Activated CD4-positive, alpha-beta memory T cell treated with anti-CD3 and anti-CD28 coated beads, Interleukin-2, amount 10 ng/mL, durations not matched to agents 7 days and 5 days (primary cell): Measurements from ENCODE around the gene CCL1. TPM values are rescaled to one million over a fixed set of nuclear protein-coding genes. Genes with fewer than 3 reads are reported as not detected.

Experiments
- CTCF ChIA-PET: fragments of 350-600 bp; sonication (Branson Sonifier 250); formaldehyde crosslinking; loops from one replicate; lab custom pipeline; 2021; ENCODE audit warnings: antibody characterized with exemption, inconsistent platforms; lab: Charles Lee
- POLR2A ChIA-PET: fragments of 350-600 bp; sonication (Branson Sonifier 250); formaldehyde crosslinking; loops from one replicate; lab custom pipeline; 2021; ENCODE audit warnings: antibody characterized with exemption; lab: Charles Lee
- DNase-seq: peaks from one replicate; pipeline ENCODE4 v3.0.0-alpha.2; 2020
- H3K27ac Mint-ChIP-seq: one replicate; pipeline ENCODE4 v1.8.0; 2021; ENCODE audit warnings: mild to moderate bottlenecking, mixed read lengths
- H3K27me3 Mint-ChIP-seq: one replicate; pipeline ENCODE4 v1.8.0; 2021; ENCODE audit warnings: mixed read lengths
- H3K36me3 Mint-ChIP-seq: one replicate; pipeline ENCODE4 v1.8.0; 2021; ENCODE audit warnings: low read depth, mixed read lengths
- H3K4me1 Mint-ChIP-seq: one replicate; pipeline ENCODE4 v1.8.0; 2021; ENCODE audit warnings: mixed read lengths
- H3K4me3 Mint-ChIP-seq: one replicate; pipeline ENCODE4 v1.8.0; 2021; ENCODE audit warnings: mild to moderate bottlenecking, mixed read lengths
- H3K9me3 Mint-ChIP-seq: one replicate; pipeline ENCODE4 v1.8.0; 2021; ENCODE audit warnings: mixed read lengths
- total RNA-seq, 2 experiments: library from RNA; stranded (reverse); gene quantifications; one replicate each; pipeline ENCODE4 v1.2.3, GENCODE V29; 2021

The CCL1 gene
- total RNA-seq, 2 experiments from 2014 or later: 4.8 to 6.8 TPM

- Mint-ChIP-seq H3K27me3 (peaks cover 9% of the 10 kb centered on the region), H3K4me3 (no peak overlapping the region), H3K4me1 (peaks cover 74% of the 10 kb centered on the region), H3K9me3 (no peaks in the 10 kb centered on the region), H3K36me3 (no peaks in the 10 kb centered on the region), H3K27ac (peak overlapping the region; percentile 68)
- POLR2A ChIA-PET: interaction anchor here (0.9 to 1.0 kb wide), 2 partner anchors 15 to 16 kb away, joined by 3 read pairs; no protein-coding TSS in a partner anchor
- CTCF ChIA-PET: interaction anchor here (0.8 to 1.0 kb wide), 2 partner anchors 18 to 20 kb away, joined by 3 read pairs; no protein-coding TSS in a partner anchor
- DNase-seq: no peak
Measured at GRCh38 chr17:34379868-34380267, 16.8 kb upstream of the CCL1 start.

- H3K4me3 Mint-ChIP-seq: peak overlapping the region; percentile 44
- DNase-seq: peak; percentile 50
- H3K36me3 Mint-ChIP-seq: no peaks in the 10 kb centered on the region
- H3K9me3 Mint-ChIP-seq: no peaks in the 10 kb centered on the region
- POLR2A ChIA-PET: interaction anchor here (1.0 kb wide), 1 partner anchor 17 kb away, joined by 3 read pairs; no protein-coding TSS in a partner anchor
- H3K27ac Mint-ChIP-seq: peak overlapping the region; percentile 68
- H3K27me3 Mint-ChIP-seq: peaks cover 14% of the 10 kb centered on the region
- CTCF ChIA-PET: interaction anchor here (1.0 to 4.6 kb wide), 4 partner anchors 17 to 58 kb away, joined by 3 to 30 read pairs (median 9); partner anchors contain the start of gene CCL1
- H3K4me1 Mint-ChIP-seq: peaks cover 63% of the 10 kb centered on the region
Measured at GRCh38 chr17:34378664-34379101, 15.7 kb upstream of the CCL1 start.

GRCh38 chr17:34377078-34377823, 14.2 kb upstream of the CCL1 start:
- no peaks in the 10 kb centered on the region for H3K36me3 Mint-ChIP-seq
- ChIA-PET CTCF (interaction anchor here (0.5 to 4.6 kb wide), 5 partner anchors 12 to 1158 kb away, joined by 3 to 30 read pairs (median 3); partner anchors contain the start of gene CCL1), POLR2A (interaction anchor here (0.9 kb wide), 1 partner anchor 9 kb away, joined by 4 read pairs; no protein-coding TSS in a partner anchor)
- H3K4me3 Mint-ChIP-seq: no peak overlapping the region
- H3K27me3 Mint-ChIP-seq: peaks cover 16% of the 10 kb centered on the region
- no peak overlapping the region for H3K27ac Mint-ChIP-seq
- H3K9me3 Mint-ChIP-seq: no peaks in the 10 kb centered on the region
- no peak for DNase-seq
- peaks cover 48% of the 10 kb centered on the region for H3K4me1 Mint-ChIP-seq

DNA sequence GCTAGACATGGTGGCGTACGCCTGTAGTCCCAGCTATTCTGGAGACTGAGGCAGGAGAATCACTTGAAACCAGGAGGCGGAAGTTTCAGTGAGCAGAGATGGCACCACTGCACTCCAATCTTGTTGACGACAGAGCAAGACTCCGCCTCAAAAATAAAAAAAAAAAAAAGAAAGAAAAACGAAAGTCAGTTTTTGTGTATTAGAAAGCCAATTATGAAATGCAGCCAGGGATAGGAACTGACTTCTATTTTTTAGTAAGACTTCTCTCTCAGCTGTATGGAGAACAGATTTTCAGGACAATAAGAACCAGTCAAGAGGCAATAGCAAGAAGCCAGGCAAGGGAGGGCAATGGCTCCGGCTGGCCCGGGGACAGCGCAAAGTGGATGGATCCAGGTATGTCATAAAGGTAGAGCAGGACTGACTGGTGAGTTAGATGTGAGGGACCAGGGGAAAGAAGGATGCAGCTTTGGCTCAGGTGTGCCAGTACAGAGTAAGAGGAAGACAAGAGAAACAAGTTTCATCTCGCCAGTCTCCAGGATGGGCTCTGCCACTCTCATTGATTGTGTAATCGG, 12.5 kb upstream of the CCL1 start:
- POLR2A ChIA-PET: no interaction called here
- Mint-ChIP-seq H3K27ac (no peak overlapping the region), H3K4me1 (peaks cover 49% of the 10 kb centered on the region), H3K27me3 (peaks cover 16% of the 10 kb centered on the region), H3K9me3 (no peaks in the 10 kb centered on the region), H3K36me3 (no peaks in the 10 kb centered on the region), H3K4me3 (no peak overlapping the region)
- CTCF ChIA-PET: interaction anchor here (0.7 to 4.6 kb wide), 2 partner anchors 14 to 18 kb away, joined by 3 to 30 read pairs; partner anchors contain the start of gene CCL1
- DNase-seq: no peak

- ChIA-PET POLR2A (no interaction called here), CTCF (interaction anchor here (4.6 kb wide), 1 partner anchor 13 kb away, joined by 30 read pairs; the partner anchor contains the start of gene CCL1)
- Mint-ChIP-seq H3K4me1 (peaks cover 45% of the 10 kb centered on the region), H3K4me3 (no peak overlapping the region), H3K36me3 (no peaks in the 10 kb centered on the region), H3K27ac (no peak overlapping the region), H3K27me3 (peaks cover 16% of the 10 kb centered on the region), H3K9me3 (no peaks in the 10 kb centered on the region)
- no peak for DNase-seq
Measured at GRCh38 chr17:34374457-34374856, 11.4 kb upstream of the CCL1 start.

GRCh38 chr17:34371405-34372100, 8.5 kb upstream of the CCL1 start:
- no peaks in the 10 kb centered on the region for H3K9me3 Mint-ChIP-seq
- POLR2A ChIA-PET: no interaction called here
- H3K36me3 Mint-ChIP-seq: no peaks in the 10 kb centered on the region
- H3K27me3 Mint-ChIP-seq: peaks cover 16% of the 10 kb centered on the region
- no peak overlapping the region for H3K4me3 Mint-ChIP-seq
- DNase-seq: no peak
- H3K4me1 Mint-ChIP-seq: peaks cover 28% of the 10 kb centered on the region
- CTCF ChIA-PET: interaction anchor here (2.7 kb wide), 1 partner anchor 9 kb away, joined by 16 read pairs; the partner anchor contains the start of gene CCL1
- no peak overlapping the region for H3K27ac Mint-ChIP-seq

DNA sequence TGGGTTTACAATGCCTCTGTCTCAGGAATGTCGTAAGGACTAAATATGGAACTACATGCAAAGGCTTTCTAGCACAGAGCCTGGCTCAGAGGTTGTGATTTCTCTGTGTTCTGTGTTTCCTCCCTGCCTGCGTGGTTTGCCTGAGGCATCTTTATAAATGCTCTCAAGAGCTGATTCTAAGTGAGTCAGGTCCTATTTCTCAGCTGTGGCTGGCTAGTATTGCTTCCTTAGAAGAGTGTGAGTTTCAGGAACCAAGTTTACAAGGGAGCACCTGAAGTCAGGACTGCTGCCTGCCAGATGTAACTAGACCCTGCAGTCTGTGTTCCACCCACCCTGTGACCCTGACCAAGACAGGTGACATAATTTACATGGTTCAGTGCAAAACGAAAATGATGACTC, 8.0 kb upstream of the CCL1 start:
- DNase-seq: no peak
- CTCF ChIA-PET: interaction anchor here (2.7 kb wide), 1 partner anchor 9 kb away, joined by 16 read pairs; the partner anchor contains the start of gene CCL1
- peaks cover 33% of the 10 kb centered on the region for H3K4me1 Mint-ChIP-seq
- peaks cover 21% of the 10 kb centered on the region for H3K27me3 Mint-ChIP-seq
- H3K27ac Mint-ChIP-seq: no peak overlapping the region
- H3K4me3 Mint-ChIP-seq: no peak overlapping the region
- H3K36me3 Mint-ChIP-seq: no peaks in the 10 kb centered on the region
- POLR2A ChIA-PET: no interaction called here
- no peaks in the 10 kb centered on the region for H3K9me3 Mint-ChIP-seq

- Mint-ChIP-seq H3K9me3 (no peaks in the 10 kb centered on the region), H3K36me3 (no peaks in the 10 kb centered on the region), H3K4me1 (peaks cover 38% of the 10 kb centered on the region), H3K27me3 (peaks cover 20% of the 10 kb centered on the region), H3K27ac (no peak overlapping the region), H3K4me3 (no peak overlapping the region)
- ChIA-PET CTCF (interaction anchor here (2.7 kb wide), 1 partner anchor 8 kb away, joined by 16 read pairs; the partner anchor contains the start of gene CCL1), POLR2A (no interaction called here)
- no peak for DNase-seq
Measured at GRCh38 chr17:34370376-34370996, 7.5 kb upstream of the CCL1 start.

GRCh38 chr17:34369571-34369970, 6.5 kb upstream of the CCL1 start:
- ChIA-PET CTCF (interaction anchor here (1.2 kb wide), 1 partner anchor 169 kb away, joined by 6 read pairs; no protein-coding TSS in a partner anchor), POLR2A (no interaction called here)
- no peak overlapping the region for H3K4me3 Mint-ChIP-seq
- H3K9me3 Mint-ChIP-seq: no peaks in the 10 kb centered on the region
- H3K27me3 Mint-ChIP-seq: peaks cover 23% of the 10 kb centered on the region
- no peaks in the 10 kb centered on the region for H3K36me3 Mint-ChIP-seq
- H3K27ac Mint-ChIP-seq: no peak overlapping the region
- DNase-seq: no peak
- peaks cover 46% of the 10 kb centered on the region for H3K4me1 Mint-ChIP-seq

GRCh38 chr17:34368946-34369500, 6.0 kb upstream of the CCL1 start:
- Mint-ChIP-seq H3K4me1 (peaks cover 49% of the 10 kb centered on the region), H3K9me3 (no peaks in the 10 kb centered on the region), H3K27ac (no peak overlapping the region), H3K4me3 (no peak overlapping the region), H3K27me3 (peaks cover 24% of the 10 kb centered on the region), H3K36me3 (no peaks in the 10 kb centered on the region)
- POLR2A ChIA-PET: interaction anchor here (1.1 kb wide), 2 partner anchors 8 to 20 kb away, joined by 3 to 4 read pairs; no protein-coding TSS in a partner anchor
- CTCF ChIA-PET: interaction anchor here (1.2 kb wide), 1 partner anchor 168 kb away, joined by 6 read pairs; no protein-coding TSS in a partner anchor
- DNase-seq: no peak

DNA sequence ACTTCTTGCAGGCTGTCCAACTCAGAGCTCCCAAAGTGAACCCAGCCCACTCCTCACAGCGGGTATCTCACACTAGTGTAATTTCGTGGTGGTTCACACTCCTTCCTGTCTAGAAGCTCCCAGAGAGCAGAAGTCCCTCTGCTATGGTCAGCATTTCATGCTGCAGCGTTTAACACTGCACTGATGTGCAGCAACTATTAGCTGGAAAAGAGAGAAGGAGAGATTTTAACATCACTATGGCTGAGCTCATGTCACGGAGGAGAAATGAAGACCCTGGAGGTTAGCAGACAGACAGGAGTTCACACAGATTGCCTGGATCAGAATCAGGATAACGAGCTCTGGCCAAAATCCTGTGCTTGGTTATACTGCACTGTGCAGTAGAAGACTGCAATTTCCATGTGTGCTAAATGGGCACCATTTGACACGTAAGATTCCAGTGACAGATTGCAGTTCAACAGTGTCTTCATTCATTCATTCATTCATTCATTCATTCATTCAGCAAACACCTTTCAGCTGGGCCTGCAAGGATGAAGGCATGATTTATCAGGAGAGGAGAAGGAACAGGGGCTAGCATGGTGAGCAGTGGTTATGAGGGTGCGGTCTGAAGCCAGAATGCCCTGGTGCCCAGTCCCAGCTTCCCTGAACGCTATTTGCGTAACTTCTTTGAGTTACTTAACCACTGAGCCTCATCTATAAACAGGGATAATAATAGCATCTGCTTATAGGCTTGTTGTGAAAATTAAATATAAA, 5.3 kb upstream of the CCL1 start:
- H3K36me3 Mint-ChIP-seq: no peaks in the 10 kb centered on the region
- H3K4me1 Mint-ChIP-seq: peaks cover 52% of the 10 kb centered on the region
- CTCF ChIA-PET: interaction anchor here (1.2 kb wide), 1 partner anchor 168 kb away, joined by 6 read pairs; no protein-coding TSS in a partner anchor
- DNase-seq: no peak
- H3K27me3 Mint-ChIP-seq: peaks cover 20% of the 10 kb centered on the region
- no peak overlapping the region for H3K4me3 Mint-ChIP-seq
- POLR2A ChIA-PET: interaction anchor here (1.1 kb wide), 2 partner anchors 9 to 21 kb away, joined by 3 to 4 read pairs; no protein-coding TSS in a partner anchor
- no peaks in the 10 kb centered on the region for H3K9me3 Mint-ChIP-seq
- no peak overlapping the region for H3K27ac Mint-ChIP-seq
